Dedifferentiated amniotic fluid mesenchymal stem cell (primary cell): ENCODE results near the gene SCP2.

Experiments
- DNase-seq: peaks from one replicate; pipeline ENCODE4 v3.0.0-alpha.2; 2016; ENCODE audit errors: extremely low spot score

The SCP2 gene

GRCh38 chr1:53081384-53082066, 154.4 kb downstream of the SCP2 start:
- no peak for DNase-seq

DNA sequence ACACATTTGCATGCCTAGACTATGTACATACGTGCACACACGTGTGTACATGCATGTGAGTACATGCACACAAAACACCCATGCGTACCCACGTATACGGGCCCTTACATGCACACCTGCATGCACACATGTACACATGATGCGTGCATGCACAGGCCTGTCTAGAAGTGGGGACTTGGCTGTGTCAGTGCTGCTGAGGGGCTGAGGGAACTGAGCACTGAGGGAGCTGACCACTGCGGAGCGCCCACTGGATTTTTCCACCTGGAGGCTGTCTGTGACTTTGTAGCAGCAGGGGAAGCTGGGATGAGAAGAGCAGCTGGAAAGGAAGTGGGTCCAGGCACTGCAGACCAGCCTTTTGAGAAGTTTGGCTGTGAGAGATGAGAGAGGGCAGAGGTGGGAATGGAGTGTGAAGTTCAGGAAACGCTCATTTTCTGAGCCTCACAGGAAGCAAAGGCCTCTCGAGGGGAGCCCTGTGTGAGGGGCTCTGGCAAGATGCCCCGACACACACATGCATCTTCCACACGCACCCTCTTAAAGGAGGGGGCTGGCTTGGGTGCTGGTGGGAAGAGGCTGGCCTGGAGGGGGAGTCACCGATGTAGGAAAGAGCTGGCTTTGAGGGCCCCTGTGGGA, 155.9 kb downstream of the SCP2 start:
- DNase-seq: no peak

GRCh38 chr1:53083636-53084588, 156.8 kb downstream of the SCP2 start:
- no peak for DNase-seq

DNA sequence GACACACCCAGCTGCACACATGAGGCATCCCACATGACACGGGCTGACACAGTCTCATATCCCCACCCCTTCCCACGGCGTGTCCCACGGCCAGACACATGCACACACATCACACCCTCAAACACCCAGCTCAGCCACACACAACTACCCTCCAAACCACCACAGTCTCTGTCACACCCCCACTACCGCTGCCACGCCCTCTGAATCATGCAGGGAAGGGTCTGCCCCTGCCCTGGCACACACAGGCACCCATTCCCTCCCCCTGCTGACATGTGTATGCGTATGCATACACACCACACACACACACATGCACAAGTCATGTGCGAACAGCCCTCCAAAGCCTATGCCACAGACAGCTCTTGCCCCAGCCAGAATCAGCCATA, 157.5 kb downstream of the SCP2 start:
- no peak for DNase-seq

GRCh38 chr1:53085405-53085804, 158.3 kb downstream of the SCP2 start:
- no peak for DNase-seq

DNA sequence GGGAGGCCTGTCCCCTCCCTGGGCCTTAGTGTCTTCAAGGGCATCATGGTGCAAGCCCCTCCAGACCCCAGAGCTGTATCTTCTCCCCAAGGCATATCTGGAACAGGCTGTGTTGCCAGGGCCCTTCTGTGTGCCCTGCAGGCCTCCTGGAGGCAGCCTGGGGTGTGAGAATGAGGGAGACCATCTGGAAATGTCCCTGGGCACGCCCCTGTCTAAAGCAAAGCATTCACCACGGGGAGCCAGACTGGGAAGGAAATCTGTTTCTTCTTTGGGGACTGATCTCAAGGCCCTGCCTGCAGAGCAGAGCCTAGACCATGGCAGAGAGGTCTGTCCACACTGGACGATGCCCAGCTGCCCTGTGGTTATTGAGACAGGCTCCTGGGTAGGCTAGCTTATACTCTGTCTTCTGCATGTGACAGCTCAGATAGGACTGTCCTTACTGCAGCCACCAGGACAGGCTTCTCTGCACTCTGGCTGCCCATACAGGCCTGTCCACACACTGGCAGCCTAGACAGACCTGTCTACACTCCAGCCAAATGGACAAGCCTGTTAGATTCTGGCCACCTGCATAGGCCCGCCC, 159.5 kb downstream of the SCP2 start:
- DNase-seq: no peak

GRCh38 chr1:53087332-53088285, 160.5 kb downstream of the SCP2 start:
- no peak for DNase-seq

DNA sequence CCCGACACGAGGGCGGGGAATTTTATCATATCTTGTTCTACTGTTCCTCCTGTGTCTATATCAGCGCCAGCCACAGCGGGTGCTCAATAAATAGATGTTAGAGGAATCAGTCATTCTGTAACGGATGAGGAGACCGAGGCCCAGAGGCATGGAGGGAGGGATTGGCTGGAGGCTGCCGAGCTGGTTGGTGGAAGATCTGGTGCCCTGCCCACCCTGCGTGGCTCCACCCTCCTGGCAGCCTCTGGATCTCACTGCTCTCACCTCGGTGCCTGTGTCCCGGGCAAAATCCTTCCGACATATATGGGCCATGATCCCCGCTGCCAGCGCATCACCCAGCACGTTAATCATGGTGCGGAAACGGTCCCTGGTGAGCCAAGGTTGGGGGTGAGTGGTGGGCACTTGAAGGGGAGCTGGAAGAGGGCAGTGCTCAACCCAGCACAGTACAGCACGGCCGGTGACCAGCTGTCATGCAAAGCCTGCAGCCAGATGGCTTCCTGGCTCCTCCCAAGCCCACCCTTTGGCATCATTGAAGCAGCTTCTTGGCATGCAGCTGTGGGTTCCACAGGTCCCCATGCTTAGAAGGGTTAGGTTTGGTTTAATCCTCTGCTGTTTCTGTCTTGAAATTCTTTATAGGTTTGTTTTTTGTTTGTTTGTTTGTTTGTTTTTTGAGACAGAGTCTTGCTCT, 161.7 kb downstream of the SCP2 start:
- no peak for DNase-seq

DNA sequence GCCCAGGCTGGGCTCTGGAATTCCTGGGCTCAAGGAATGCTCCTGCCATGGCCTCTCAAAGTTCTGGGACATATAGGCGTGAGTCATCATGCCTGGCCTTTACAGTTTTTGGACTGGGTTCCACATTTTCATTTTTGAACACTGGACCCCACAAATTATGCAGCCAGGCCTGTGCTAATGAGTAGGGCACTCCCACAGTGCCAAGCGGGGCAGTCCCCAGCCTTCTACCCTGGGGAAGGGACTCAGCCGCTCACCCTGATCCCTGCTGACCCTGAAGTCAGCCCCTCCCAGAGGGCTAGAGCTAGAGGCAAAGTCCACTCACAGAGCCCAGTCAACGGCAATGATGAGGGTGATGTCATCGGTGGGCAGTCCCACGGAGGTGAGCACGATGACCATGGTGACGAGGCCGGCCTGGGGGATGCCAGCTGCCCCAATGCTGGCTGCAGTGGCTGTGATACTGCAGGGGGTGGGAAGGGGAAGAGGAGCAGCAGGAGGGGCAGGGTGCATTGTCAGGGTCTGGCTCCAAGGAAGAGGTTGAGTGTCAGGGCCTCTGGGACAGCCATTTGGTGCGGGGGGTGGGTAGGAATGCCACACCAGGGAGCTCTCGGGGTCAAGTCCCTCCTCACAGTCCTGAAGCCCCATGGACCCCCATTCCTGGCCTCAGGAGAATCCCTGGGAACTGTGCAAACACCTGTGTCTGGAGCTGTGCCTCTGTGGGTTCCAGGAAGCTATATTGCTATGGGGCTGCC, 162.6 kb downstream of the SCP2 start:
- DNase-seq: no peak

DNA sequence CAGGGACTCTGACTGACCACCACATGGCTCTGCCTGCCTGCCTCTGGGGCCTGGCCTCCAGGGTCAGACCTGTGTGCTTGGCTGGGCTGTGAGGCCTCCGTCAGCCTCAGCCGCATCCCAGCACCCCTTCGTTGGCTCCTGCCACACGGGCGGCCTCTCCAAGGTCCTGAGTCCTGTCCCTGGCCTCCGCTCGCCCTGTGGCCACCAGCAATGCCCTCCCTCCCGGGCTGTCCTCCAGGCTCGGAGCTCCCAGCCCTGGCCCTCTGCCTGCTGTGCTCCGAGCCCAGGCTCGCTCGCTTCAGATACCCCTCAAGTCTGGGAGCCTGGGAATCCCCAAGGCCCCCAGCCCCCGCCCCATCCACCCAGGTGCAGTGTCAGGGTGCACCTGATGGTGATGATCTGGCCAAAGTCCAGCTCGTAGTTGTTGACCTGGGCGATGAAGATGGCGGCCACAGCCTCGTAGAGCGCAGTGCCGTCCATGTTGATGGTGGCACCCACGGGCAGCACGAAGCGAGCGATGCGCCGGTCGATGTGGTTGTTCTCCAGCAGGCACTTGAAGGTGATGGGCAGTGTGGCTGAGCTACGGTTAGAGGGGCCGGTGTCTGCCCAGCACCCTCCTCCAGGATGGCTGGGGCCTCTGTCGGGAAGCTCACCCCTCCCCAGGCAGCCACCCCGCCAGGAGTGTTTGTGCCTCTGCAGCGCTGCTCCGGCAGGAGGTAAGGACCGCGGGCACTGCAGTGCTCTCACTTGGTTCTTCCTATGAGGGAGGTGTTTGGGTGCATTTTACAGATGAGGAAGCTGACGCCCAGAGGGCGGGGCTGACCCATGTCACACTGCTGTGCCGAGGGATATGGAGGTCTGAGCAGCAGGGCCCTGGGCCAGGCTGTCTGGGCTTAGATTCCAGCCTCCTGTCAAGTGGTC, 163.4 kb downstream of the SCP2 start:
- no peak for DNase-seq

DNA sequence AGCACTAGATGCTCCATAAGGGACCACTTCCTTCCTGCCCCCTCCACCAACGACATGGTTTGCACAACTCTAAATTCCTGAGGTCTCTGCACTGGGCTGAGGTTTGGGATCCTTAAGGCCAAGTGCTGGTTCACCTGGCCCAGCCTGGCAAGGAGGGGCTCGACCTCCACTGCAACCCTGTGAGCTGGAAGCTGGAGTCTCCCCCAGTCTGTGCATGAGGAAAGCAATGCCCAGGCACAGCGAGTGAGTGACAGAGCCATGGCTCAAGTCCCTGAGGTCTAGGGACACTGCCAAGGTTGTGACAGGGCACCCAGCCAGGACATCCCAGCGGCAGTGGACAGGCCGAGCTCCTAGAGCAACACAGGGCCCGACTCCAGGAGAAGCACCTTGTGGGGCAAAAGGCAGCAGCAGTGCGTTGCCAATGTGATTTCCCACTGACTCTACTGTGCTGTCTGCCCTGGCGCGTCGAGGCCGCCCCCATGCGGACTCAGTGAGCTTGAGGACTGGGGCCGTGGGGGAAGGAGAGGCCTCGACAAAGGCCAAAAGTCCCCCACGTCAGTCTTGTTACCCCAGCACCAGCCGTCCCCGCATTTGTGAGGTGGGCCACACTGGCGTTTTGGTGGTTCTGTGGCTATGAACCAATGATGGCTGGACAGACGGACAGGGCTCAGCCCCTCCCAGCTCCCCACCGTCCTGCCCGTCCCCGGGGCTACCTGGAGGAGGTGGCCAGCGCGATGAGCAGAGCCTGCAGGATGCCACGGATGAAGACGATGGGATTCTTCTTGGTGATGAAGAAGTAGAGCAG, 165.0 kb downstream of the SCP2 start:
- DNase-seq: no peak

DNA sequence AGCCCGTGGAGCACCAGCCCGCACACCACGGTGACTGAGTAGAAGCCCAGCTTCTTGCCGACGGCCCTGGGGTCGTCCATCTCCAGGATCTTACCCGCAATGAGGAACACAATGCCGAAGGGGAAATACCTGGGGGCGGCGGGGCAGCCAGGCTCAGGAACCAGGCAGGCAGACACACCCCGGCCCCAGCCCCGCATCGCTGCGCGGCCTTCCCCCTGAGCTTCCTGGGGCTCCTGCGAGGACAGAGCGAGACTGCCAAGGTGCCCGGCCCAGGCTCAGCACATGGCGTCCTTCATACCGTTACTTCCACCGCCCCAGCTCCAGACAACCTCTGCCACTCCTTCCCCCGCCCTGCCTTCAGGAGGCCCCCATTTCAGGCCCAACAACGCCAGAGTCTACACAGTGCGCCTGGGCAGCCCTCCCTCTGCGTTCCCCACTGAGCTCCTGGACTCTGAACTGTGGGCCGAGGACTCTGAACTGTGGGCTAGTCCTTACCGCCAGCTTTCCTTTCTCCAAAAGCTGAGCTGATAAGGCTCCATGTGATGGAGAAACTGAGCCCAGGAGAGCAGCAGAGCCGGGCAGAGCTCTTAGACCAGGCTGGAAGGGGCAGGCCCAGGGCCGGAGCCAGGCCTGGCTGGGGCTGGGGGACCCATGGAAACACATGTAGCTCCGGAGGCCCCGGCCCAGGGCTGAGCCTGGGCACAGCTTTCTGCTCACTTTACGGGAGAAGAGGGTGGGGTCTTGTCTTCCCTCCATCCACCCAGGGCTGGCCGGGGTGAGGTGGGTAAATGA, 165.8 kb downstream of the SCP2 start:
- no peak for DNase-seq

DNA sequence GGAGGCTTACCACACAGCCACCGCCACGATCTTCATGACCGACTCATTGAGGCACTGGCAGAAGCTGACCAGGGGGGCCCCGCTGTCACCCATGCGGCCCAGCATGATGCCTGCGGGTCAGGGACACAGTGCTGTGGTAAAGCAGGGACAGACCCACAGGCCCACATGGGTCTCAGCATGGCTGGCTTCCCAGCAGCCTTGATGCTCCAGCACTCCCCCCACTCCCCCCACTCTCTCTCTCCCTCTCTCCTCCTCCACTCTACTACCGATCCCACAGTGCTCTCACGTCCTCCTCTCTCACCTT, 166.3 kb downstream of the SCP2 start:
- DNase-seq: no peak

- no peak for DNase-seq
Observed at GRCh38 chr1:53093778-53094532, 166.9 kb downstream of the SCP2 start.

- DNase-seq: no peak
Observed at GRCh38 chr1:53094533-53094919, 167.4 kb downstream of the SCP2 start.
